Tibial nerve (tissue), 3 donors: ENCODE measurements around the gene IRF5.

Source experiments
- CTCF ChIP-seq, 5 experiments: fragments of 200-600 bp in 3 of 5; fragments of 450-650 bp in 2 of 5; sonication (generic) in 3 of 5; IDR thresholded peaks; one replicate each; pipeline ENCODE4 v1.5.1; 2016 to 2019; ENCODE audit warnings: antibody characterized with exemption in 5 of 5, mild to moderate bottlenecking in 3 of 5, moderate library complexity in 2 of 5
- POLR2A ChIP-seq, 2 donors: fragments of 450-650 bp; IDR thresholded peaks; one replicate each; pipeline ENCODE4 v1.6.1; 2017; ENCODE audit warnings: antibody characterized with exemption in 2 of 2, mild to moderate bottlenecking in 2 of 2, moderate library complexity in 2 of 2

- no peak for TF ChIP-seq CTCF (IDR thresholded peaks at IDR 0.05)
- TF ChIP-seq POLR2A (IDR thresholded peaks at IDR 0.05), result no peak
Measured at GRCh38 chr7:128985660-128986059, 47.9 kb downstream of the IRF5 start.
